Heart left ventricle (tissue), 13 donors: ENCODE results near the gene FBLN2.

Experiments
- CTCF ChIP-seq, 12 donors: fragments of 200-600 bp; sonication (generic) in 4 of 12; IDR thresholded peaks; one replicate each; pipeline versions ENCODE4 v1.5.0 to v1.8.0; 2018 to 2022; ENCODE audit warnings: antibody characterized with exemption in 12 of 12, mild to moderate bottlenecking in 5 of 12
- POLR2A ChIP-seq, 2 donors: fragments of 450-650 bp; IDR thresholded peaks; one replicate each; pipeline ENCODE4 v1.6.1; 2017; ENCODE audit warnings: antibody characterized with exemption in 2 of 2, mild to moderate bottlenecking in 2 of 2, moderate library complexity in 2 of 2
- donor health status: ischemic (EF 13 %, LVEDD 7.1; RV severe dilation, severe dysfunction).
- donor health status: DM: no; HTN: yes; CAD: no.
- donor health status: DM: no; HTN: no; CAD: no.
- donor health status: ischemic (EF 25% LVEDD 6.9; RV normal size, moderate dysfunction).
- donor health status: ischemic (EF 25% LVEDD 5.7; RV mildly dilated, moderate dysfunction).
- donor health status: ischemic (EF 35%, LVEDD 5.7; RV mildly dilated, moderate dysfunction).
- donor health status: nonischemic (EF 11% LVEDD 7.7; RV severe dilation, severe dysfunction).
- donor health status: DM: yes; HTN: yes; CAD: no.
- donor health status: PGD.
- donor health status: ischemic (EF 29% LVEDD 5.4; RV normal size, mild dysfunction).
- donor health status: nonischemic (EF 23%, LVEDD 6.1; RV moderate dilation, normal function).

- TF ChIP-seq CTCF (IDR thresholded peaks at IDR 0.05) (no peak), POLR2A (IDR thresholded peaks at IDR 0.05) (no peak)
Measured at GRCh38 chr3:13615019-13615528, 66.1 kb downstream of the FBLN2 start.
